ENCODE results near the gene TSPAN6. TPM values are rescaled to one million over a fixed set of nuclear protein-coding genes. Genes with fewer than 3 reads are reported as not detected.
A peak's percentile ranks its signal among the peaks of the same experiment; 100 is the strongest.

The TSPAN6 gene, protein sequence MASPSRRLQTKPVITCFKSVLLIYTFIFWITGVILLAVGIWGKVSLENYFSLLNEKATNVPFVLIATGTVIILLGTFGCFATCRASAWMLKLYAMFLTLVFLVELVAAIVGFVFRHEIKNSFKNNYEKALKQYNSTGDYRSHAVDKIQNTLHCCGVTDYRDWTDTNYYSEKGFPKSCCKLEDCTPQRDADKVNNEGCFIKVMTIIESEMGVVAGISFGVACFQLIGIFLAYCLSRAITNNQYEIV
- total RNA-seq (10 to 100 TPM; 21.6 to 70.4 (median 29.6) TPM), polyA plus RNA-seq (10 to 100 TPM; 12.5 to 28.4 (median 16.9) TPM)
- long read RNA-seq, donor 1, transcript TSPAN6-201 (8 exons, 2,206 nt), result major isoform, 38 of 38 reads
- long read RNA-seq, donor 1, partial matches to known transcripts, result 0 of 38 reads
- long read RNA-seq, donor 1, other reads (novel, unspliced or antisense), result 0 of 38 reads
- long read RNA-seq, donor 2, transcript TSPAN6-201 (8 exons, 2,206 nt), result major isoform, 28 of 28 reads
- long read RNA-seq, donor 2, partial matches to known transcripts, result 0 of 28 reads
- long read RNA-seq, donor 2, other reads (novel, unspliced or antisense), result 0 of 28 reads
- long read RNA-seq, donor 3, transcript TSPAN6-201 (8 exons, 2,206 nt), result major isoform, 43 of 43 reads
- long read RNA-seq, donor 3, partial matches to known transcripts, result 0 of 43 reads
- long read RNA-seq, donor 3, other reads (novel, unspliced or antisense), result 0 of 43 reads
- long read RNA-seq, donor 4, transcript TSPAN6-201 (8 exons, 2,206 nt), result major isoform, 61 of 67 reads
- long read RNA-seq, donor 4, partial matches to known transcripts, result 1 of 67 reads
- long read RNA-seq, donor 4, other reads (novel, unspliced or antisense), result 5 of 67 reads
- long read RNA-seq, donor 5, transcript TSPAN6-201 (8 exons, 2,206 nt), result major isoform, 59 of 63 reads
- long read RNA-seq, donor 5, partial matches to known transcripts, result 2 of 63 reads
- long read RNA-seq, donor 5, other reads (novel, unspliced or antisense), result 2 of 63 reads
- long read RNA-seq, donor 6, transcript TSPAN6-201 (8 exons, 2,206 nt), result major isoform, 35 of 39 reads
- long read RNA-seq, donor 6, partial matches to known transcripts, result 2 of 39 reads
- long read RNA-seq, donor 6, other reads (novel, unspliced or antisense), result 2 of 39 reads
- long read RNA-seq, donor 7, transcript TSPAN6-201 (8 exons, 2,206 nt), result major isoform, 13 of 13 reads
- long read RNA-seq, donor 7, partial matches to known transcripts, result 0 of 13 reads
- long read RNA-seq, donor 7, other reads (novel, unspliced or antisense), result 0 of 13 reads
- long read RNA-seq, donor 8, transcript TSPAN6-201 (8 exons, 2,206 nt), result major isoform, 63 of 63 reads
- long read RNA-seq, donor 8, partial matches to known transcripts, result 0 of 63 reads
- long read RNA-seq, donor 8, other reads (novel, unspliced or antisense), result 0 of 63 reads
- long read RNA-seq, donor 9, transcript TSPAN6-201 (8 exons, 2,206 nt), result major isoform, 42 of 42 reads
- long read RNA-seq, donor 9, partial matches to known transcripts, result 0 of 42 reads
- long read RNA-seq, donor 9, other reads (novel, unspliced or antisense), result 0 of 42 reads
- long read RNA-seq, donor 10, transcript TSPAN6-201 (8 exons, 2,206 nt), result major isoform, 29 of 29 reads
- long read RNA-seq, donor 10, partial matches to known transcripts, result 0 of 29 reads
- long read RNA-seq, donor 10, other reads (novel, unspliced or antisense), result 0 of 29 reads

DNA sequence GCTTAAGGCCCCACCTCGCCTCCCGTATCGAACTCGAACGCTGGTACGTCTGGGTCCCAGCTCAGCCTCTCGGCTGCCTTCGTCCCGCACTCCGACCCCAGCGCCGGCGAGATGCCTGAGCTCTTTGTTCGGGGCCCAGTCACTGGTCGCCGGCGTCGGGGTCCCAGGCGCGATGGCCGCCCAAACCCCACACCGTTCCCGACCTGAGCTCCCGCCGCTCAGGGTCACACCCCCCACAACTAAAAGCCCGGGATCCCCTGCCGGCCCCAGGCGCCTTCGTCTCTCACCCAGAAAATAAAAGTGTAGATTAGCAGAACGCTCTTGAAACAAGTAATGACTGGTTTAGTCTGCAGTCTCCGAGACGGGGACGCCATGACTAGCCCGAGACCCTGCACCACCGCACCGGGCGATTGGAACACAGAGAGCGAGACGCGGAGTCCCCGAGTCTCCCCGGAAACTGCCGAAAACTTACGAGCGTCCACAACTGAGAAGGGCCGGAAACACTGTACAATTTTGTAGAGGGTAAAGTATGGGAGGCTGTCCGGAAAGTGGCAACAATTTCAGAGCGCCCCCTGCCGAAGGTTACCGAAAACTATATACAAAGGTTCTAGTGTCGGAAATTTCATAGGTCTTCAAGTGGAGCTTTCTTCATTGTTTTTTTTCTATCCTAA lies at the start of gene TSPAN6:
TSS of gene TSPAN6 (minus strand) at position 486 of the 671 bp plus-strand sequence. CDS start at position 374, 112 bp downstream.
- peak; percentile 76 to 88 (median 81) for DNase-seq
- WGBS, 4 donors, result 1 to 47% (median 16%) methylated on average over 15 to 51 of the region's 51 CpGs
- intact Hi-C loops (cut with DNase I), result no loop called here
- peak within 1 kb of the TSS; percentile 8 to 61 (median 22) for H3K4me3 ChIP-seq
- H3K4me1 ChIP-seq (replicated peaks in 1 of 2), result no peaks in the 10 kb centered on the region
- H3K9me3 ChIP-seq (replicated peaks in 1 of 3), result no peaks in the 10 kb centered on the region
- peaks cover 12% of the 10 kb centered on the region for H3K27me3 ChIP-seq
- TF ChIP-seq POLR2A (IDR thresholded peaks at IDR 0.05), result peak in 1 of 2 donors; percentile 33
- TF ChIP-seq, protein P1, sequence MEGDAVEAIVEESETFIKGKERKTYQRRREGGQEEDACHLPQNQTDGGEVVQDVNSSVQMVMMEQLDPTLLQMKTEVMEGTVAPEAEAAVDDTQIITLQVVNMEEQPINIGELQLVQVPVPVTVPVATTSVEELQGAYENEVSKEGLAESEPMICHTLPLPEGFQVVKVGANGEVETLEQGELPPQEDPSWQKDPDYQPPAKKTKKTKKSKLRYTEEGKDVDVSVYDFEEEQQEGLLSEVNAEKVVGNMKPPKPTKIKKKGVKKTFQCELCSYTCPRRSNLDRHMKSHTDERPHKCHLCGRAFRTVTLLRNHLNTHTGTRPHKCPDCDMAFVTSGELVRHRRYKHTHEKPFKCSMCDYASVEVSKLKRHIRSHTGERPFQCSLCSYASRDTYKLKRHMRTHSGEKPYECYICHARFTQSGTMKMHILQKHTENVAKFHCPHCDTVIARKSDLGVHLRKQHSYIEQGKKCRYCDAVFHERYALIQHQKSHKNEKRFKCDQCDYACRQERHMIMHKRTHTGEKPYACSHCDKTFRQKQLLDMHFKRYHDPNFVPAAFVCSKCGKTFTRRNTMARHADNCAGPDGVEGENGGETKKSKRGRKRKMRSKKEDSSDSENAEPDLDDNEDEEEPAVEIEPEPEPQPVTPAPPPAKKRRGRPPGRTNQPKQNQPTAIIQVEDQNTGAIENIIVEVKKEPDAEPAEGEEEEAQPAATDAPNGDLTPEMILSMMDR (IDR thresholded peaks at IDR 0.05), result peak; percentile 24 to 54 (median 38)
- H3K36me3 ChIP-seq (replicated peaks in 1 of 2), result no peaks in the 10 kb centered on the region
- peak within 1 kb of the TSS in 2 of 5 donors; percentile 15 to 56 for H3K27ac ChIP-seq

DNA sequence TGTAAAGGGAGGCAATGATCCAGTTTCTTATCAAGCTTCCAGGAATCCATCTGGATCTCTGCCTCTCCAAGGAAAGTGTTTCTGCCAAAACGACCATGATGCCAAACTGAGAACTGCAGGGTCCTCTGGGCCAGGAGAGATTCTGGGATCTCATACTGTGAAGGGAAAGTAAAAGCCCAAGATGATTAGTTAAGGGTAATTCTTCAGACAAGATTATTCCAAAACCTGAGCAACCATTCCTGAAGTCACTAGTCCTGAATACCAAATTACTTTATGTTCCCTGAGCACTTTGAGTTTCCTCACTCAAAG lies 49.3 kb upstream of the TSPAN6 start:
- no peak overlapping the region for H3K27ac ChIP-seq
- no peaks in the 10 kb centered on the region for H3K36me3 ChIP-seq (replicated peaks in 1 of 2)
- DNase-seq, result no peak
- no peaks in the 10 kb centered on the region for H3K9me3 ChIP-seq (replicated peaks in 1 of 3)
- intact Hi-C loops (cut with DNase I), result loop anchor here (5.0 to 10.0 kb wide), 2 partner anchors 79 to 81 kb away; no protein-coding TSS in a partner anchor
- peaks cover 3% of the 10 kb centered on the region for H3K27me3 ChIP-seq
- H3K4me3 ChIP-seq, result no peak overlapping the region
- WGBS, 4 donors, result 0 to 11% (median 7%) methylated on average over 1 of the region's 1 CpG; no CpG with 5 or more reads in 1 of the 4 donors
- H3K4me1 ChIP-seq (replicated peaks in 1 of 2), result no peaks in the 10 kb centered on the region
- no peak for TF ChIP-seq POLR2A (IDR thresholded peaks at IDR 0.05)
- TF ChIP-seq, protein P1 (IDR thresholded peaks at IDR 0.05), result peak in 1 of 6 experiments; percentile 12

DNA sequence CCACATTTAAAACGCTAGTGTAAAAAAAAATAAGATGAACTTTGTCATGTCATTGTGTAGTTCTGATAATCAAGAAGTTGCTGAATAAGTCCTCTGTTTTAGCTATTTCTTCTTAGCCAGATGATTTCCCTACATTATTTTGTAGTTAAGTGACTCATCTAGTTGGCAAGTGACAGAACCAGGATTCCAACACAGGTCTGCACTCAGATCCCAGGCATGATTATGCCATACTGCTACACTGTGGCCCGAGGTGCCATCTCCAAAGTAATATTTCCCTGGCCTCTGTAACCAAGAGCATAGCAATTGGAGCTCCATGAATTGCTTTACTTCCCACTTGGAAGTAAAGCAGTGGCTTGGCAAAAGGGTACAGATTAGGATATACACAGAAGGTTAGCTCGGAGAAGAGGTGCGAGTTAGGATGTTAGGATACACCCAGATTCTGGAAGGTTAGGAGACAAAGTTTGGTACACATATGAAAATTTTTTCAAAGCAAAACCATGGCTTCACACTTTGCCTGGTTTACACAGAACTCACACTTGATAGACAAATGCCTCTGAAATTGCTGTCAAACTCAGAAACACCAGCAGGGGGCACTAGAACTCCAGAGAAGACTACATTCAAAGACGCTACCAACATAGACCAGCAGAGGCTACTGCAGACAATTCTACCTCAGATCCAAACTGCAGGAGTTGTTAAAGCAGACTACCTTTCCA lies 48.8 kb upstream of the TSPAN6 start:
- Histone ChIP-seq H3K27ac (no peak overlapping the region), H3K9me3 (replicated peaks in 1 of 3) (no peaks in the 10 kb centered on the region), H3K27me3 (peaks cover 3% of the 10 kb centered on the region), H3K4me1 (replicated peaks in 1 of 2) (no peaks in the 10 kb centered on the region), H3K36me3 (replicated peaks in 1 of 2) (no peaks in the 10 kb centered on the region), H3K4me3 (no peak overlapping the region)
- 19 to 47% (median 33%) methylated on average over 5 of the region's 5 CpGs for WGBS, 4 donors
- peak; percentile 64 to 87 (median 72) for DNase-seq
- intact Hi-C loops (cut with DNase I), result loop anchor here (5.0 to 10.0 kb wide), 2 partner anchors 79 to 82 kb away; no protein-coding TSS in a partner anchor
- TF ChIP-seq, protein P1 (IDR thresholded peaks at IDR 0.05), result peak; percentile 79 to 98 (median 92)
- no peak for TF ChIP-seq POLR2A (IDR thresholded peaks at IDR 0.05)

Data from adrenal gland (tissue), 19 donors.